Psoas muscle (tissue), 8 donors: ENCODE results near the gene AP1G1. TPM values are rescaled to one million over a fixed set of nuclear protein-coding genes. Genes with fewer than 3 reads are reported as not detected.
A peak's percentile ranks its signal among the peaks of the same experiment; 100 is the strongest.

Experiments
- ATAC-seq, 4 donors: fragments of 200-7000 bp; cut with Tn5 transposase; one replicate each; pipeline ENCODE4 v1.9.1; 2020; ENCODE audit warnings: moderate library complexity in 3 of 4, mild to moderate bottlenecking in 2 of 4
- DNase-seq, 2 donors: peaks; one replicate each; pipeline ENCODE4 v3.0.0-alpha.2; 2020
- H3K27ac ChIP-seq: fragments of 200-600 bp; one replicate; pipeline ENCODE4 v1.8.0; 2022
- H3K27me3 ChIP-seq, 3 donors: fragments of 200-600 bp in 1 of 3; one replicate each; pipeline versions ENCODE4 v1.6.1 to v1.8.0; 2013 to 2022; ENCODE audit warnings: low read length in 2 of 3, mild to moderate bottlenecking in 2 of 3, moderate library complexity in 1 of 3; ENCODE audit not compliant: insufficient read depth in 3 of 3
- H3K36me3 ChIP-seq, 2 donors: fragments of 200-600 bp in 1 of 2; one replicate each; pipeline versions ENCODE4 v1.6.1 to v1.8.0; 2013 to 2022; ENCODE audit warnings: low read depth in 1 of 2, mild to moderate bottlenecking in 1 of 2, moderate library complexity in 1 of 2; ENCODE audit not compliant: insufficient read depth in 1 of 2
- H3K4me1 ChIP-seq: fragments of 200-600 bp; one replicate; pipeline ENCODE4 v1.8.0; 2022
- H3K4me3 ChIP-seq: fragments of 200-600 bp; one replicate; pipeline ENCODE4 v1.8.0; 2022; ENCODE audit warnings: mild to moderate bottlenecking
- H3K9me3 ChIP-seq: fragments of 200-600 bp; one replicate; pipeline ENCODE4 v1.8.0; 2022
- WGBS, 3 donors: extraction: QIAGEN DNeasy Blood & Tissue Kit; methylation state at CpG; one replicate each; pipeline versions ENCODE4 v1.1.6 to v1.1.7; 2013; 5-methylcytosine and 5-hydroxymethylcytosine counted together
- intact Hi-C, 2 donors: fragments of 100-400 bp; cut with DNase I; formaldehyde crosslinking; loops; one replicate each; pipeline versions ENCODE4 v1.11.0 to v1.14.2; 2022
- polyA plus RNA-seq, 3 donors: library from polyadenylated mRNA; stranded (reverse); fragments of 200-250 nt; gene quantifications; one replicate each; pipeline ENCODE4 v1.2.3, GENCODE V29; 2013
- total RNA-seq, 4 donors: library from RNA; stranded (reverse); fragmentation: NEBNext Ultra II Directional in 2 of 4; extraction: Animal tissue kit (Norgen Biotek cat#: 25700) in 2 of 4; gene quantifications; one replicate each; pipeline versions ENCODE4 v1.2.1 to v1.2.4, GENCODE V29; 2021 to 2023
- TF ChIP-seq, protein P1 (sequence below): fragments of 200-600 bp; IDR thresholded peaks from one replicate; pipeline ENCODE4 v1.8.0; 2022; ENCODE audit warnings: antibody characterized with exemption
- donor health status: healthy with polysubstance abuse.
- donor health status: DM: no; HTN: no; CAD: no; lungs with moderate emphysema.
- donor health status: Bipolar disorder and iron deficiency.
- donor health status: healthy.
- donor health status: DM: yes; HTN: yes; CAD: no.
- donor health status: DM: no; HTN: no; CAD: no.
- donor health status: DM: no; HTN: no; CAD: no.
- donor health status: DM: yes; HTN: yes; CAD: no.

AP1G1 gene
- total and polyA plus RNA-seq, 7 donors: 19.7 to 69.8 (median 60.6) TPM

DNA sequence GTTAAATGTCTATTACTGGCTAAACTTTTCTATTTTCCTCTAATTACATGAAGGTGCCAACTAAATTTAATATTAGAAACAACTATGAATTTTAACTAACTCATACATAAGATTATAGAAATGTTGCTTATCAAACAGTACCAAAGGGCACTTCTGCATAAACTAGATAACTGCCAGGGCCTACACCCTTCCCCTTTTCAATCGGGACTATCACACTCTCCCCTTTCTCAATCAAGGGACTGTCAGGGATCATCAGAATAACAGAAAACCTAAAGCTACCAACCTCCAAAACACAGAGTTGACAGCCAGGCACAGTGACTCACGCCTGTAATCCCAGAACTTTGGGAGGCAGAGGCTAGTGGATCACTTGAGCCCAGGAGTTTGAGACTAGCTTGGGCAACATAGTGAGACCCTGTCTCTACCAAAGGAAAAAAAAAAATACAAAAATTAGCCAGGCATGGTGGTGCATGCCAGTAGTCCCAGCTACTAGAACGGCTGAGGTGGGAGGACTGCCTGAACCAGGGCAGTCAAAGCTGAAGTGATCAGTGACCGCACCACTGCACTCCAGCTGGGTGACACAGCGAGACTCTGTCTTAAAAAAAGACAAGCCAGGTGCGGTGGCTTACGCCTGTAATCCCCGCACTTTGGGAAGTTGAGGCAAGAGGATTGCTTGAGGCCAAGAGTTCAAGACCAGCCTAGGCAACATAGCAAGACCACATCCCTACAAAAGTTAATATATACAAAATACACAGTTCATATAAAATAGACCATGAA lies 80.9 kb downstream of the AP1G1 start:
- Histone ChIP-seq H3K4me1 (peaks cover 15% of the 10 kb centered on the region), H3K27me3 (no peaks in the 10 kb centered on the region), H3K36me3 (peaks cover 5 to 31% of the 10 kb centered on the region in 2 donors), H3K4me3 (no peak overlapping the region), H3K9me3 (no peaks in the 10 kb centered on the region), H3K27ac (peak overlapping the region; percentile 49)
- 80 to 88% (median 84%) methylated on average over 8 of the region's 8 CpGs for WGBS, 3 donors
- no peak for ATAC-seq
- TF ChIP-seq, protein P1, sequence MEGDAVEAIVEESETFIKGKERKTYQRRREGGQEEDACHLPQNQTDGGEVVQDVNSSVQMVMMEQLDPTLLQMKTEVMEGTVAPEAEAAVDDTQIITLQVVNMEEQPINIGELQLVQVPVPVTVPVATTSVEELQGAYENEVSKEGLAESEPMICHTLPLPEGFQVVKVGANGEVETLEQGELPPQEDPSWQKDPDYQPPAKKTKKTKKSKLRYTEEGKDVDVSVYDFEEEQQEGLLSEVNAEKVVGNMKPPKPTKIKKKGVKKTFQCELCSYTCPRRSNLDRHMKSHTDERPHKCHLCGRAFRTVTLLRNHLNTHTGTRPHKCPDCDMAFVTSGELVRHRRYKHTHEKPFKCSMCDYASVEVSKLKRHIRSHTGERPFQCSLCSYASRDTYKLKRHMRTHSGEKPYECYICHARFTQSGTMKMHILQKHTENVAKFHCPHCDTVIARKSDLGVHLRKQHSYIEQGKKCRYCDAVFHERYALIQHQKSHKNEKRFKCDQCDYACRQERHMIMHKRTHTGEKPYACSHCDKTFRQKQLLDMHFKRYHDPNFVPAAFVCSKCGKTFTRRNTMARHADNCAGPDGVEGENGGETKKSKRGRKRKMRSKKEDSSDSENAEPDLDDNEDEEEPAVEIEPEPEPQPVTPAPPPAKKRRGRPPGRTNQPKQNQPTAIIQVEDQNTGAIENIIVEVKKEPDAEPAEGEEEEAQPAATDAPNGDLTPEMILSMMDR: no peak
- intact Hi-C loops: no loop called here
- no peak for DNase-seq

DNA sequence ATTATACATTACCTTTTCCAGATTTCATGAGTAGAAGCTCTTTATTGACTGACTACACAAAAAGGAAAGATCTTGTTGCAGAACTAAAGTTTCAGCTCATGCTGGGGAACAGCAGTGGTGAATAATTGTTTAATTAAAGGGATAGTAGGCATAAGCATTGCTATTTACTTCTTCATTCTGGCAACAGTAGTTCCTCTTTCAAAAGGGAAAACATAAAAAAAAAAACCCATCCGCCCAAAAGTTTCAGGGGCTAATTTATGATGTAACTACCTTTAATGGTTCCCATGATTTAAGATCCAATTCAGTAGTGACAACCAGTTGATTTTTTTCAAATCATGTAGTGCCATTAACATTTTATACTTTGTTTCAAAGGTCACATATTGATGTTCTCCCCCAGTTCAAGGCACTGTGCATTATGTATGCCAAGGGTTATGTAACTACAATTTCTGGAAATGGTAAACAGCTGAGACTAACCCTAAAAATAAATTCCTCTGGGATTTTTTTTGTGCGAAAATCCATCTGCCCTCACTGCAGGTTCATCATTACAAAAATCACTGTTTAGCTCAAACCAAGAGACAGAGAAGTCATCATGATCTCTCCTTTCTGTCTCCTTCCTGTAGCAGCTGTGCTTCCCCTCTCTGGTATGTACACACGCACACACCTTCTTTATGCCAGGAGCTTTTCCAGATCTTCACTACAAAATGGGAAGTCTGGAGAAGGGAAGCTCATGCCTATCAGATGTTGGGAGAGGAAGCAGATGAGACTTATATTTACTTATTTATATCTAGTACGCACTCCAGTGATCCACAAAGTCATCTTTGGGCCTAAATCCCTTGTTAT lies 81.9 kb downstream of the AP1G1 start:
- Histone ChIP-seq H3K36me3 (peaks cover 0 to 21% of the 10 kb centered on the region in 2 donors), H3K4me3 (no peak overlapping the region), H3K27ac (peak overlapping the region; percentile 49), H3K9me3 (no peaks in the 10 kb centered on the region), H3K4me1 (peaks cover 15% of the 10 kb centered on the region), H3K27me3 (no peaks in the 10 kb centered on the region)
- TF ChIP-seq, protein P1: no peak
- ATAC-seq (no peak), DNase-seq (no peak)
- WGBS, 3 donors: 52 to 59% (median 52%) methylated on average over 4 of the region's 4 CpGs
- intact Hi-C loops: no loop called here

DNA sequence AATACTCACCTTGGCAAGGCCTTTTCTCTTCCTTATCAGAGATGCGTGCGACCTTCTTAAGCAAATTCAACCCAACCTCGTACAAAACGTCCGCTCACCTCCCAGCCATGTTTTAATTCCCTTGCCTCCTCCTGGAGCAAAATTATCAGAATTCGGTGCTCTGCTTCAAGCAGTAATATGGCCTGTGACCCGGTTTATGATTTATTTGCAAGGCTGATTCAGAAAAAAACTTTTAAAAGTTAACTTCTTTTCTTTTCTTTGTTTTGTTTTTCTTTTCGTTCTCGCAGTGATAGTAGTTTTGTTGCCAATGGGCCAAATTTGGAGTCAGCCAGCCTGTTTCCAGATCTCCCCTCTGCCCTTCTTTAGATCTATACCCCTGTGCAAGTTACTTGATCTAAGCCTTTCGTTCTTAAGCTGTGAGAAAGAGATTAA lies 84.3 kb downstream of the AP1G1 start, which contains the start of gene PHLPP2:
PHLPP2 (minus strand) TSS at position 382 of the 432 bp plus-strand sequence. CDS start 9,906 bp downstream, outside the sequence.
- ATAC-seq (no peak), DNase-seq (no peak)
- Histone ChIP-seq H3K4me1 (peaks cover 15% of the 10 kb centered on the region), H3K36me3 (peaks cover 0 to under 1% of the 10 kb centered on the region in 2 donors), H3K27ac (peak within 1 kb of the TSS; percentile 85), H3K9me3 (no peaks in the 10 kb centered on the region), H3K27me3 (no peaks in the 10 kb centered on the region), H3K4me3 (peak within 1 kb of the TSS; percentile 84)
- WGBS, 3 donors: 22 to 34% (median 25%) methylated on average over 10 of the region's 10 CpGs
- TF ChIP-seq, protein P1: no peak
- intact Hi-C loops: no loop called here

DNA sequence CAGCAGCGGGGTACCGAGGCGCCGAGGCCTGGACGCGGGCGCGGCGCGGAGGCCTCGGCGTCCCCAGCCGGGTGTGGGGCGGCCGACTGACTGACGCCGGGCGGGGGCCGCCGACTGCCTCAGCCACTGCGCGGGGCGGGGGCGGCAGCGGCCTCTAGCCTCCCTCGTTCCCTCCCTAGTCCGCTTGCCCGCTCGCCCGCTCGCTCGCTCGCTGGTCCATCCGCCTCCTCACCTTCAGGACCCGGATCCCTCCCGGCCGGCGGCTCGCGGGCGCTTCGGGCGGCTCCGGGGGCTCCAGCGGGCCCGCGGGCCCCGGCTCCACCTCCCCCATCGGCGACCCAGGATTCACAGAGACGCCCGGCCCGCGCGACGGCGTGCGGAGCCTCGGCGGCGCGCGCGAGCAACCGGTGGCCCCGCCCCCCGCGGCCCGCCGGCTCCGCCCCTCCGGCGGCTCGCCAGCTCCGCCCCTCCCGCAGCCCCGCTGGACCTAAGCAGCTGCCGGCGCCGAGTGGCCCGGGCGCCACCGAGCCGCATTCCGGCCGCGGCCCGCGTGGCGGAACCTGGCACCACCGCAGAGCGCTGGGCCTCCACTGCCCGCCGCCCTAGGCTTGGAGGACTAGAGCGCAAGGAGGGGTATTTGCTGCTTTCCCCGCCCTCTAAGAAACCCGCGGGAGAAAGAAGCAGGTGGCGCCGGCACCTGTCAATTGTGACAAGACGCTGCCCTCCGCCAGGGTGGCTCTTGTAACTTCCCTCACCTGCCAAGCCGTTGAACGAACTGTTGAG lies 84.9 kb downstream of the AP1G1 start:
- H3K27ac ChIP-seq: peak overlapping the region; percentile 85
- no peaks in the 10 kb centered on the region for H3K36me3 ChIP-seq
- H3K9me3 ChIP-seq: no peaks in the 10 kb centered on the region
- H3K27me3 ChIP-seq: no peaks in the 10 kb centered on the region
- WGBS, 3 donors: 0 to 1% (median 0%) methylated on average over 28 to 104 of the region's 104 CpGs
- TF ChIP-seq, protein P1: no peak
- peak; percentile 75 to 88 for DNase-seq
- peak; percentile 89 to 92 (median 91) for ATAC-seq
- intact Hi-C loops: no loop called here
- H3K4me1 ChIP-seq: peaks cover 15% of the 10 kb centered on the region
- H3K4me3 ChIP-seq: peak overlapping the region; percentile 84
